Skin of body (tissue), 2 donors: Measurements from ENCODE around the gene TBC1D21. TPM values are rescaled to one million over a fixed set of nuclear protein-coding genes. Genes with fewer than 3 reads are reported as not detected.

Experiments used
- DNase-seq: peaks from one replicate; lab custom pipeline; 2025; lab: John Stamatoyannopoulos, UW
- total RNA-seq: library from RNA; depleted of rRNA; stranded (reverse); fragments of >200 nt; gene quantifications from one replicate; pipeline ENCODE4 v1.2.3, GENCODE V29; 2014

Gene TBC1D21
- total RNA-seq, 1 donor from 2014 or later: not detected

DNA sequence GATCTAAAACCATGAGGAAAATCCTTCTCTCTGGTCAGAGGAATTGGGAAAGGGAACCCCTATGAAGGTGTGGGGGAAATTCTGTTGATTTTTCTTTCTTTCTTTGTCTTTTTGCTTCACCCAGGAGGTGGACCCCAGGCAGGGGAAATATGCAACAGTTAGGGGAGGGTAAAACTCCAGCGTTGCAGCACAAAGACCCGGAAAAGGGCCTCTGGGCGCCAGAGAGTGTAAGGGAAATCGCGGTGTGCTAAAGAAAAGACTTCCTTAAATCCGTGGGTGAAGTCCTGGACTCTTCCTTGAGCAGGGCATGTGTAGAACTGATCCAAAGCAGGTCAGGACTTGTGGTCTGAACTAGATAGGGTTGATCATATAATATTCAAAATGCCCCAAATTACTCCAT lies 11.1 kb upstream of the TBC1D21 start:
- no peak for DNase-seq

DNA sequence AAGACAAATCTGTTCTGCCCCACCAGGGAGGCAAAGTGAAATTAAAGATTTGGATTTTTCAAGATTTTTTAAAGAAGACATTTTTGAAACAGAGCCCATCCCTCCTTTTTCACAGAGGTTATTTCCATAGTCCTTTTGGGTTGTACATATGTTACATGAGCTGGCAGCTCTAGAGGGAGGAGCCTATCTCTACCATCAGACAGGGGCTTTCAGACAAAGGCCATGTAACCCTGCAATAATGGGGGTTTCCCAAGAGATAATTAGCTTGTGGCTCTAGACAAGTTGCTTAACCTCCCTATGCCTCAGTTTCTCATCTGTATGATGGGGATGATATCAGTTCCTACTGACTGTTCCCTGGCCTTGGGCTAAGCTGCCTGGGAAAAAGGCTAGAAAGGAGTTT lies 8.0 kb upstream of the TBC1D21 start:
- no peak for DNase-seq

DNA sequence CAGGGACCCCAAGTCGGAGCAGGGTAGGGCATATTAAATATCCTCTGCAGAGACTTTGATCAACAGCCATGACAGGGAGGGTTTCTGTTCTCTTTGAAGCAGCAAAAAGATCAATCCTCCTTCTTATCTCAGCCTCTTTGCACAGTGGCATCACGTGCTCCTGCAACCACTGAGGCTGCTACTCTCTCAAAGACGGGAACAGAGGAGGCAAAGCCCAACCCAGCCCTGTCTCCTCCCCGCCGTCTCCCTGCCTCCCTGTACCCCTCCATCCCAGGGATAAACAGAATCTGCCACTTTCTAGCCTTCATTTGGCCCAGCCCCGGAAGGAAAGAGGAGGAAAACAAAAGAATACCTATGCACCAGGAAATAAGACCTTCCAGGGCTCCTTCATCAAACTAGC lies 7.5 kb upstream of the TBC1D21 start:
- no peak for DNase-seq

GRCh38 chr15:73866481-73866880 lies 6.9 kb upstream of the TBC1D21 start:
- DNase-seq: no peak

DNA sequence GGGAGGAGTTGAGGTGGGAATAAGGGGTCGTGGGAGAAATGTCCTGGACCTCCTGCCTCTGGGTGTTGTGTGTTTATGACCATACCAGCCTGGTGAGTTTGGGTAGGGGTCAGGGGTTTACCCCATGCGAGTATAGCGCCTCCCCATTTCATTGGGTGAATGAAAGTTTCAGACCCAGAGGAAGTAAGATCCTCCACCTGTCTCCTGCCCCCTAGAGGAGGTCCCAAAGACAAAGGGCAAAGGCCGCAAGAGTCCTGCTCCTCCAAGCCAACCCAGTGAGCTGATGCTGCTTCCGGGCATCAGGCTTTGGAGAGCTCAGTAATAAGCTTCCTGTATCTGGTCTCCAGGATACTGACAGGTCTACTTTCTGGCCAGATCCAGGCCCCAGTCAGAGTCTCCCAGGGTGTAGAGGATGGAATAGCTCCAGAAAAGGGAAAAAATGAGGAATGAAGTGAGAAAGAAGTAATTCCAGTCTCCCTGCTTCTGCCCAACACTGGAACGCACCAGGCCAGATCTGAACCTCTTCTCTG lies 6.4 kb upstream of the TBC1D21 start:
- no peak for DNase-seq

- DNase-seq: no peak
Observed at GRCh38 chr15:73867426-73867825, 5.9 kb upstream of the TBC1D21 start.

GRCh38 chr15:73867956-73868355 lies 5.4 kb upstream of the TBC1D21 start:
- no peak for DNase-seq

DNA sequence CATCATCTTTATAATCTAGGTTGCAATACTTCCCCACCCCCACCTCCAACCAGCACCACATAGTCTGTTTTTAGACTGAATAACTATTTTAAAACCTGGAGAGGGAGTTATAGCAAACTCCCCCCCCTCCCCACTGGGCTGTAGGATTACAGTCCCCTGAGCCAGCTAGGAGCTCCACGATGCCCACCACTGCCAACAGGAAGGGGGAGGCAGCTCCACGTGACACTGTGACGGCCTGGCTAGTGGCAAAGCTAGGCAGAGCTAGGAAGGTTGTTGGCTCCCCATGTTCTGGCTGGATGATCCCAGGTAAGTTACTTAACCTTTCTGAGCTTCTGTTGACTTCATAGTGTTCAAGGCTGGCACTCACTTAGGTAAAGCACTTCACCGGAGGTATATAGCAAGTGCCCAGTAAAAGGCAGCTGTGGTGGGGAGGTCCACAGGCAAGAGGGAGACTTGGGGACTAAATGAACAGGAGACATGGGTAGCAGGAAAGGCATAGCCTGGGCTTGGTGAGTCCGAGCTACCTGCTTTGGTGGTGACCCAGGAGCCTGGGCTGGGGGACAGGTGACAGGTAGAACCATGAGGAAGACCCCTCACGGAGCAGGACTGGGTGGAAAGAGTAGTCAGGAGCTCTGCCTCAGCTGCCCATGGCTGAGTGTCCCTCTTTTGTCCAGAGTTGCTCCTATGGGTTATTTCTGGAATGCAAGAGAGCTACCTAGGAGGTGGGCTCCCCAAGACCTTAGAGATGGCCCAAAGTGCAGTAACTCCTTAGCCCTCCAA lies 4.0 kb upstream of the TBC1D21 start:
- no peak for DNase-seq

DNA sequence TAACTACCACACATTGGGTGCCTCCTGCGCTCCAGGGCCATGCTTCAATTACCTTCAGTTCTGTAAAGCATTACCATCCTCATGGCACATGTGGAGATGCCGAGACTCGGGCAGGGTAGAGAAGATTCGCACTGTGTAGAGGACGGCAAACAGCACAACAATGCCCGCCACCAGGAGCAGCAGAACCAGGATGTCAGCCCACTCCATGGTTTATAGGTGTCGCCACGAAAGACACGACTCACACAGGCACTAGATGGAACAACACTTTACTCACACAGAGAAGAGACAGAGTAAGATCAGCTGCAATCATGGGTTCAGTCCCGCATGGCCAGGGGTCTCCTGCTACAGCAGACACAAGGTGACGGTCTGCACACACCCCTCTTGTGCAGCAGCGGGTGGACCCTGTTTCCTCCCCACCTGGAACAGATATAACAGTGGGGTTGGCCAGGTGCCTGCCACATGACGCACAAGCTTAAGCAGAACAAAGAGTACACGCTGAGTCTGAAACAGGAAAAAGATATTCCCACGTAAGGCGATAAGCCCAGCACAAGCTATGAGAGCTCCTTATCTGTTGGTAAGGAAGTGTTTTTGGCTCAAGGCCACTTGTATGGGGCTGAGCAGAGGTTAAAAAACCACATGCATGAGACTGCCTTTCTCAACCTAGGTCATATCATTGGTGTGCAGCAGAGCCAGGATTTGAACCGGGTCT lies 2.5 kb upstream of the TBC1D21 start:
- DNase-seq: no peak

DNA sequence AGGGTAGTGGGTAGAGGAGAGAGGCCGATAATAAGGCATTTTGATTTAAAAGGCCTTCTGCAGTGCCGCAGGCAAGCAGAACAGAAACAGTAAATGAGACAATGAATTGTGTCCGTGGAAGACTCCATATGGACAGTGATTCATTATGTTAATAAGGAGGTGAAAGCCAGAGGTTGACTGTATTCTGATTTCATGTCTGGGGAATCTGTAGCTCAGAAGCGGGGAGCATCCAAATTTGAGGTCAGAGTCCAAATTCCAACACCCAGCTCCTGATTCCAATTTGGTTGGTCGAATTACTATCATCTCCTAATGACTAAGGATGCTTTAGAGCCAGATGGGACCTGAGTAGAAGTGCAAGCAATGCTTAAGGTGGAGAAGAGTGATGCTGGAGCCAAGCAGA lies 1.0 kb upstream of the TBC1D21 start:
- no peak for DNase-seq

GRCh38 chr15:73873889-73874511 lies 636 bp downstream of the TBC1D21 start:
- DNase-seq: no peak

DNA sequence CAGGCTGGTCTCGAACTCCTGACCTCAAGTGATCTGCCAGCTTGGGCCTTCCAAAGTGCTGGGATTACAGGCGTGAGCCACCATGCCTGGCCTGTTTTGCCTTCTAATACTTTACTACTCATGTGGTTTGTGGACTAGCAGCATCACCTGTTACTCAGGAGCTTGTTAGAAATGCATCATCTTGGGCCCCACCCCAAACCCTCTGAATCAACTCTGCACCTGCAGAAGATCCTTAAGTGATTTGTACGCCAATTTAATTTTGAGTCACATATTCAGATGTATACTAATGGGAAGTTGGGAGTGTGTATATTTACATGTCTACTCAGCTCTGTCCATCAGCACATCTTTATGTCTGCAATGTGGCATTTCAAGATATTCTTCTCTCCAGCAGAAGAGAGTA lies 6.1 kb downstream of the TBC1D21 start:
- DNase-seq: no peak

DNA sequence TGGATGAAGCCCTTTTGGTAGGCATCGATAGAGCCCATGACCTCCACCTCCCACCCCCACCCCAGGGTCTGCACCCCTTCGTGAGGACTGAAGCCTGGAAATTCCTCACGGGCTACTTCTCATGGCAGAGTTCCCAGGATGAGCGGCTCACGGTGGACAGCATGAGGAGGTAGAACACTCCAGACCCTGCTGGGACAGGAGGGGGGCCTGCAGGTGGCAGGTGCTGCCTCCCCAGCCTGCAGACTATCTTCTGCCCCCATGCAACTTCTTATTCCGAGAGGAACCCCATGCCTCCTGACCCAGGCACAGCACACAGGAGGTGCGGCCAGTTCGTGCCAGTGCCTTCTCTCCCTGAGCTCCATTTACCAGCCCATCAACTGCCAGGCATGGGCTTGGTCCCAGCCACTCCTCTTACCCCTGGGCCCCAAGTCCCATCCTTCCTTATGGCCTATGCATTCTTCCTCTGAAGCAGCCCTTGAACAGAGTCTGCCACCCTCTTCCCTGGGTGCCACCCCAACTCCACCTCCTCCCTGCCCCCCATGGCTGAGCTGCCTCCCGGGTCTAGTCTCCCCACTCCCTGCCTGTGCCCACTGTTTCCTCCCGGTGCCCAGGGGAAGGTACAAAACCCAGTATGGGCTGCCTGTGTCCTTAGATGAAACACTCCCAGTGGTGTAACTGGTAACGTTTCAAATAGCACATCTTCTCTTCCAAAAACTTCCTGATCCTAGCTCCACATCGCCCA lies 8.4 kb downstream of the TBC1D21 start:
- no peak for DNase-seq

- DNase-seq: no peak
Observed at GRCh38 chr15:73882761-73883419, 9.5 kb downstream of the TBC1D21 start.

DNA sequence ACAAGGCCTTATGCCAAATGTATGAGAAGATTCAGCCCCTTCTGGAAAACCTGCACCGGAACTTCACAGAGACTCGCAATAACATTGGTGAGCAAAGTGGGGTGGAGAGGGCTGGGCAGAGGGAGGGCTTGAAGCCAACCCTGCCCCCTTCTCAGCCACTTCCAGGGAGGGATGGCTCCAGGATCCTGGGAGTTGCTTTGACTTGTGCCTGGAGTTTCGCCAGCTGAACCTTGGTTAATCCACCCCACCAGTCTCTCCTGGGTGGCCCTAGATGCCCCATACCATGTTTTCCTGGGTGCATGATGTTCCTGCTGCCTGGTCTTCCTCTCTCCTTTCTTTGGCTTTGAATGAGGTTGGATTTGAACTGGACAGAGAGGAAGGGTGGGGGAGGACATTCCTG lies 10.8 kb downstream of the TBC1D21 start:
- DNase-seq: no peak

- DNase-seq: no peak
Observed at GRCh38 chr15:73885954-73886700, 12.8 kb downstream of the TBC1D21 start.

DNA sequence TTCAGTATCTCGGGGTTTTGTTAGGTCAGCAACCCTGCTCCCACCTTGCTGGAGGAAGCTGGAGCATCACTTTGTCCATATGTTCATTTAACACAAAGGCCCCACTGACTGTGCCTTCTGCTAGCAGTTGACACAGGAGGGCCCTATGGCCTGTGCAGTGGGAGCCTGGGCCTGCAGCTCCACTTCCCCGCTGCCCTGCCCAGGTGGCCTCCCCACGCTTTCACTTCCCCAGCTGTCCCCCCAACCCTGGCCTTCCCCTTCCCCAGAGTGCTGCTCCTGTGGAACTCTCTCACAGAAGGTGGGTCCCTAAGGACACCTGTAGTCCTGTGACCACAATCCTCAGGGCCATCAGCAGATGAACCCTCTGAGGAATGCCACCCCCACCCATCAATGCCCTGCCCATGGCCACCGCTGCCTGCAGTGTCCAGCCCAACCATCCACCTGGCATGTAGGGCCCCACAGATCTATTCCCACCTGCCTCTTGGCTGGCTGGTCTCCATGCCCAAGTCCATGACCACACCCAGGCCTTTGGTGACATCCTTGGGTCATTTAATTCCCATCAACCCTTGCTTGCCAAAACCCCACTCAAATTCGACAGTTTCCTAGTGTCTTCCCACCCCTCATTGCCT lies 13.5 kb downstream of the TBC1D21 start:
- no peak for DNase-seq

DNA sequence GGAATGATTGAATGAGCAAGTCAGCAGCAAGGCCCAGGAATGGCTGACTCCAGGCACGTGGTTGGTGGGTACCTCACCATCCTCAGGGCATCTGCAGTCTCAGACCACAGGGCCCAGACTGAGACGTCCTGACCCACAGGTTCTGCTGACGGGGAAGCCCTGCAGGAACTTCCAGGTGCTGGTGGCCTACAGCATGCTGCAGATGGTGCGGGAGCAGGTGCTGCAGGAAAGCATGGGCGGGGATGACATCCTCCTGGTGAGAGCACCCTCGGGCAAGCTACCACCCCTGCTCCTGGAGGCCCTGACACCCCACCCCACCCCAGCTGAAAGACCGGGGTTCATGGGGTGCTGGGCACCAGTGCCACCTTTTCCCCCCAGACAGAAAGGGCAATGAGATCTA lies 14.1 kb downstream of the TBC1D21 start:
- DNase-seq: no peak

DNA sequence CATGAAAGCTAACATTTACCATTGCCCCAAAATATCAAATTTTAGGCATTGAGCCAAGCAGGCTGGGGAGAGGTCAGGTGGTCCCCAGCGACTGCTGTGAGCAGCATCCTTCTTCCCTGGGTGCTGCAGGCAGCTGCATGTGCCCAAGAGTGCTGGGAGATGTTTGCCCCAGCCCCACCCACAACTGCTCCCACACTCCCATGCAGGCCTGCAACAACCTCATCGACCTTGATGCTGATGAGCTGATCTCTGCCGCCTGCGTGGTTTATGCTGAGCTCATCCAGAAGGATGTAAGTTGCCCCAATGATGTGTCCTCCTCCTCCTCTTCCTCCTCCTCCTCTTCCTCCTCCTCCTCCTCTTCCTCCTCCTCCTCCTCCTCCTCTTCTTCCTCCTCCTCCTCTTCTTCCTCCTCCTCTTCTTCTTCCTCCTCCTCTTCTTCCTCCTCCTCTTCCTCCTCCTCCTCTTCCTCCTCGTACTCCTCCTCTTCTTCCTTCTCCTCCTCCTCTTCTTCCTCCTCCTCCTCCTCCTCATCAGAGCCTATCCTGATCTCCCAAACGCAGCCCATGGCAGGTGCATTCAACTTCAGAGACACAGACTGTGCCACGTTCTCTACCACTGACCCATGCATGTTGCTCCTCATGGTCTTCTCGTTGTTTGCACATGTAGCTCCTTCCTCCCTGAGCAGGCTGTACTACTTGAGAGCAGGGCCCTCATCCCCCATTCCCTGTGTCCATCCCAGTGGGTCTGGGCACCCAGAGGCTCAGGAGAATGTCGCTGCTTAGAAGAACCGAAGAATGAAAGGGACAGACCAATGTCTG lies 15.1 kb downstream of the TBC1D21 start:
- DNase-seq: no peak
